Vagina (tissue), 2 donors: ENCODE results near the gene P2RY2. TPM values are rescaled to one million over a fixed set of nuclear protein-coding genes. Genes with fewer than 3 reads are reported as not detected.

Experiments used
- DNase-seq, 2 donors: peaks; one replicate each; pipeline ENCODE4 v3.0.0-alpha.2; 2017; ENCODE audit errors: extremely low spot score in 2 of 2
- H3K27ac ChIP-seq: fragments of 200-600 bp; sonication (generic); one replicate; pipeline ENCODE4 v1.5.1; 2019
- H3K27me3 ChIP-seq: fragments of 200-600 bp; sonication (generic); one replicate; pipeline ENCODE4 v1.5.1; 2019
- H3K36me3 ChIP-seq, 2 donors: fragments of 200-600 bp; sonication (generic); one replicate each; pipeline ENCODE4 v1.5.1; 2017 to 2019
- H3K4me1 ChIP-seq: fragments of 200-600 bp; sonication (generic); one replicate; pipeline ENCODE4 v1.5.1; 2019
- H3K4me3 ChIP-seq, 2 donors: fragments of 200-600 bp; sonication (generic); 1 replicate in 1 of 2; 2 replicates in 1 of 2; pipeline ENCODE4 v1.5.1; 2016 to 2019
- H3K9me3 ChIP-seq: fragments of 200-600 bp; sonication (generic); one replicate; pipeline ENCODE4 v1.5.1; 2019
- POLR2A ChIP-seq, 2 donors: fragments of 450-650 bp; IDR thresholded peaks; one replicate each; pipeline ENCODE4 v1.6.1; 2017; ENCODE audit warnings: antibody characterized with exemption in 2 of 2, mild to moderate bottlenecking in 2 of 2, moderate library complexity in 2 of 2
- POLR2AphosphoS5 ChIP-seq, 2 donors: sonication (generic); formaldehyde crosslinking; IDR thresholded peaks; one replicate each; pipeline ENCODE4 v1.9.0; 2017; ENCODE audit warnings: antibody characterized with exemption in 2 of 2, mild to moderate bottlenecking in 2 of 2, low read depth in 1 of 2; ENCODE audit not compliant: insufficient read depth in 1 of 2
- intact Hi-C: fragments of 100-400 bp; cut with DNase I; formaldehyde crosslinking; loops from one replicate; pipeline ENCODE4 v1.15.1; 2023
- total RNA-seq: library from RNA; depleted of rRNA; stranded (reverse); fragments of >200 nt; gene quantifications from one replicate; pipeline ENCODE4 v1.2.3, GENCODE V29; 2016
- TF ChIP-seq, protein P1 (sequence below), 3 experiments: fragments of 450-650 bp in 2 of 3; fragments of 200-600 bp in 1 of 3; sonication (generic) in 1 of 3; IDR thresholded peaks; one replicate each; pipeline ENCODE4 v1.5.1; 2017 to 2019; ENCODE audit warnings: antibody characterized with exemption in 3 of 3, mild to moderate bottlenecking in 2 of 3, moderate library complexity in 2 of 3

Gene P2RY2
- total RNA-seq, 1 donor from 2014 or later: 27.3 TPM

DNA sequence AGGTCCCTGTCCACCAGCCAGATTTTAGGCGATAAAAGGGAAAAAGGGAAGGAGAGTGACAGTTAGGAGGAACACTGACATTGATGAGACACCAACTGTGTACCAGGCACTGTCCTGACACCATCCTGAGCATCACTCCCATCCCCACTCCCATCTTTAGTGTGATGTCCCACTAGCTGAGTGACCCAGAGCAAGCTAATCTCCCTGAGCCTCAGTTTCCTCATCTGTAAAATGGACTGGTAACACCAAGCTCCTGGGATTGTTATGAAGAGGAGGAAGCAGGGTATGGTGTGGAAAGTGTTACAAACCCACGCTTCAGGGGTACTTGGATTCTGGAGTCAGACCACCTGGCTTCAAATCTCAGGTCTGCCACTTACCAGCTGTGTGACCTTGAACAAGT, 45.6 kb downstream of the P2RY2 start:
- H3K9me3 ChIP-seq: no peaks in the 10 kb centered on the region
- H3K36me3 ChIP-seq: no peaks in the 10 kb centered on the region
- intact Hi-C loops: no loop called here
- H3K4me1 ChIP-seq: peaks cover 6% of the 10 kb centered on the region
- H3K27ac ChIP-seq: no peak overlapping the region
- TF ChIP-seq, protein P1, sequence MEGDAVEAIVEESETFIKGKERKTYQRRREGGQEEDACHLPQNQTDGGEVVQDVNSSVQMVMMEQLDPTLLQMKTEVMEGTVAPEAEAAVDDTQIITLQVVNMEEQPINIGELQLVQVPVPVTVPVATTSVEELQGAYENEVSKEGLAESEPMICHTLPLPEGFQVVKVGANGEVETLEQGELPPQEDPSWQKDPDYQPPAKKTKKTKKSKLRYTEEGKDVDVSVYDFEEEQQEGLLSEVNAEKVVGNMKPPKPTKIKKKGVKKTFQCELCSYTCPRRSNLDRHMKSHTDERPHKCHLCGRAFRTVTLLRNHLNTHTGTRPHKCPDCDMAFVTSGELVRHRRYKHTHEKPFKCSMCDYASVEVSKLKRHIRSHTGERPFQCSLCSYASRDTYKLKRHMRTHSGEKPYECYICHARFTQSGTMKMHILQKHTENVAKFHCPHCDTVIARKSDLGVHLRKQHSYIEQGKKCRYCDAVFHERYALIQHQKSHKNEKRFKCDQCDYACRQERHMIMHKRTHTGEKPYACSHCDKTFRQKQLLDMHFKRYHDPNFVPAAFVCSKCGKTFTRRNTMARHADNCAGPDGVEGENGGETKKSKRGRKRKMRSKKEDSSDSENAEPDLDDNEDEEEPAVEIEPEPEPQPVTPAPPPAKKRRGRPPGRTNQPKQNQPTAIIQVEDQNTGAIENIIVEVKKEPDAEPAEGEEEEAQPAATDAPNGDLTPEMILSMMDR (IDR thresholded peaks at IDR 0.05): no peak
- TF ChIP-seq POLR2A (IDR thresholded peaks at IDR 0.05) (no peak), POLR2AphosphoS5 (IDR thresholded peaks at IDR 0.05; ENCODE audit: insufficient read depth in 1 of 2, low read depth in 1 of 2) (no peak)
- no peak for DNase-seq
- H3K27me3 ChIP-seq: no peaks in the 10 kb centered on the region
- H3K4me3 ChIP-seq: no peak overlapping the region

DNA sequence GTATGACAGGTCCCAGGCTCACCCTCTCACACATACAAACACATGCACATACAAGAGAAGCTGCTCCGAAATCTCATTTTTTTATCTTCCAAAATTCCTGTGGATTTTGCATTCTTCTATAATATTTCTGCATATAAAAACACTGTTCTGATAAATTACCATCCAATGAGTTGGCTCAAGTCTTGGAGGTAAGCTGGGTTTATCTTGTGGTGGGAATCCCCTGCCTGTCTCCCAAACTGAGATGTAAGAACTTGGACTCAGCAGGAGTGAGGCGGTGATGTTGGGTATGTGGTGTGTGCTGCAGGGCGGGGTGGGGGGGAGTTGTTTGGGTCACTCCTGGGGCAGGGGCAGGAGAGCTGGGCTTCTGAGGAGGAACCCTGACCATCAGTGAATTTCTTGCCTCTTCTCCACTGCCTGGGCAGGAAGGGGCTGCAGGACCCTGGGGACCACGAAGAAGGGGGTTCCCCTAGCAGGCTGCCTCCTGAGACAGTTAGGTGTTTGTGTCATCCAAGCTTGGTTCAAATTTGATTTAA, 47.3 kb downstream of the P2RY2 start:
- peaks cover 6% of the 10 kb centered on the region for H3K4me1 ChIP-seq
- H3K36me3 ChIP-seq: no peaks in the 10 kb centered on the region
- intact Hi-C loops: no loop called here
- no peak overlapping the region for H3K27ac ChIP-seq
- no peak for TF ChIP-seq POLR2AphosphoS5 (IDR thresholded peaks at IDR 0.05; ENCODE audit: insufficient read depth in 1 of 2, low read depth in 1 of 2)
- TF ChIP-seq, protein P1 (IDR thresholded peaks at IDR 0.05): no peak
- TF ChIP-seq POLR2A (IDR thresholded peaks at IDR 0.05): no peak
- no peaks in the 10 kb centered on the region for H3K9me3 ChIP-seq
- H3K4me3 ChIP-seq: no peak overlapping the region
- DNase-seq: no peak
- H3K27me3 ChIP-seq: no peaks in the 10 kb centered on the region

DNA sequence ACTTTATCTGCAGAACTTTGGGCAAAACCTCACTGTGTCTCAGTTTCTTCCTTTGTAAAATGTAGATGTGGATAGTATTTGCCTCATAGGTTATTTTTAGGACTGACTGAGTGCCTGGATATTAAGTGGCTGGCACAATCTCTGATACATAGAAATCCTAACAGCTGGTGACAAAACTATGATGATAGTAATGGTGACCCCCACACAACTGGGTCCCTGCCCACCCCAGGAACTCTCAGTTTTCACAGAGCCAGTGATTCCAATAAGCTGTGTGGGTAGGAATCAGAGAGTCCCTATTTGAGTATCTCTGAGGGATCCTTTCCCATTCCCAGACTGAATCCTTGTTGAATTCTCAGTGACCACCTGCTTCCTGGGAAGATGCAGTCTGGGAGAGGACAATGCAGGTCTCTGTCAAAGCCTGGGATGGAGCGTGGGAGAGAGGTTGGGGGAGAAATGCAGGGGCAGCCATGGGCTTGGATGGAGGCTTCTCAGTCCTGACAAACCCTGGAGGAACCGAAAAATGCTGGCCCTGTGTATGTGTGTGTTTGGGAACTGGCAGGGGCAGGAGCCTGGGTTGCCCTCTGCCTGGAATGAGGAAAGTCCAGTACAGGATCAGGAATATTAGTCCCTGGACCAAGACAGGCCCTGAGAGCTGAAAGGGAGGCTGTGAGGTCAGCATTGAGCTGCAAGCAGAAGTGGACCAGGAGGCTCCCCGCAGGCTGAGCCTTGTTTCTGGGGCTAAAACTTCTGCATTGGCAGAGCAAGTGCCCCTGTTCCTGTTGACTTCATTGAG, 48.0 kb downstream of the P2RY2 start:
- Histone ChIP-seq H3K4me1 (peaks cover 6% of the 10 kb centered on the region), H3K27me3 (no peaks in the 10 kb centered on the region), H3K4me3 (no peak overlapping the region), H3K9me3 (no peaks in the 10 kb centered on the region), H3K27ac (no peak overlapping the region), H3K36me3 (no peaks in the 10 kb centered on the region)
- TF ChIP-seq, protein P1 (IDR thresholded peaks at IDR 0.05): no peak
- no peak for TF ChIP-seq POLR2AphosphoS5 (IDR thresholded peaks at IDR 0.05; ENCODE audit: insufficient read depth in 1 of 2, low read depth in 1 of 2)
- TF ChIP-seq POLR2A (IDR thresholded peaks at IDR 0.05): no peak
- DNase-seq: peak; percentile 72 to 82
- intact Hi-C loops: no loop called here

DNA sequence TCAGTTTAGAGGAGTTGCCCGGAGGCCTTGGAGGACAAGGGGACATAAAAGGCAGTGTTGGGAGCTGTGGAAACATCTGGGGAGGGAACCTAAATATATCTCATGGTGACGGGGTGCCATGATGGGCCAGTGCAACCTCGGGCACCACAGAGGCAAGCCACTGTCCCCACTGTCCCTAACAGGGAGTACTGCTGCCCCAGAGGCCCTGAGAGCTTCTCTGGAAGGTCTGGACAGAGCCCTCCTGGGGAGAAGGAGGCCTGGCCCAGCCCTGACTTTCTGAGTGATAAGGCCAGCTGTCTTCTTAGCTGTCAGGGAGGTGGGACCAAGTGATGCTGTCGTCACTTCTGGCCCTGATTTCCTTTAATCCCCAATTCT, 48.6 kb downstream of the P2RY2 start:
- intact Hi-C loops: no loop called here
- Histone ChIP-seq H3K4me3 (no peak overlapping the region), H3K27me3 (no peaks in the 10 kb centered on the region), H3K36me3 (no peaks in the 10 kb centered on the region), H3K4me1 (peaks cover 6% of the 10 kb centered on the region), H3K9me3 (no peaks in the 10 kb centered on the region), H3K27ac (no peak overlapping the region)
- TF ChIP-seq, protein P1 (IDR thresholded peaks at IDR 0.05): no peak
- TF ChIP-seq POLR2A (IDR thresholded peaks at IDR 0.05): no peak
- TF ChIP-seq POLR2AphosphoS5 (IDR thresholded peaks at IDR 0.05; ENCODE audit: insufficient read depth in 1 of 2, low read depth in 1 of 2): no peak
- DNase-seq: peak; percentile 46 to 67
